H1 (cell line): Measurements from ENCODE around the gene PRR5.

Experiments used
- EZH2 ChIP-seq: fragments of 200-600 bp; sonication (generic); IDR thresholded peaks from 2 replicates; pipeline ENCODE4 v1.7.1; 2012; ENCODE audit warnings: low read depth, mild to moderate bottlenecking, moderate library complexity, low read length, inconsistent platforms; ENCODE audit not compliant: severe bottlenecking
- TEAD4 ChIP-seq: IDR thresholded peaks from 2 replicates; pipeline ENCODE4 v1.6.1; 2012; ENCODE audit warnings: low read depth, low read length, inconsistent platforms, mixed read lengths
- TF ChIP-seq, protein P1 (sequence below), 3 experiments: IDR thresholded peaks; 1 replicate in 2 of 3; 2 replicates in 1 of 3; pipeline versions ENCODE4 v1.5.1 to v1.6.1; 2011; ENCODE audit warnings: low read length in 3 of 3, mild to moderate bottlenecking in 3 of 3, inconsistent platforms in 2 of 3, low read depth in 1 of 3, moderate library complexity in 1 of 3; ENCODE audit not compliant: insufficient read depth in 1 of 3; ENCODE audit errors: control extremely low read depth in 1 of 3

DNA sequence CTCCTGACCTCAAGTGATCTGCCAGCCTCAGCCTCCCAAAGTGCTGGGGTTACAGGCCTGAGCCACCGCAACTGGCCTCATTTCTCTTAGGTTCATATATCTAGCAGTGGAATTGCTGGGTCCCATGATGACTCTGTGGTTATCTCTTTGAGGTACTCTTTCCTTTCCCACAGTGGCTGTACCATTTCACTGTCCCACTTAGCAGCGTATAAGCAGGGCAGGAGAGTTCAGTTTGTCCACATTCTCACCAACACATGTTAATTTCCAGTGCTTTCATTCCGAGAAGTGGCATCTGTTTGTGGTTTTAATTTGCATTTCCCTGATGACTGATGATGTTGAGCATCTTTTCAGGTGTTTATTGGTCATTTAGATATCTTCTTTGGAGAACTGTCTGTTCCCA is 16.4 kb downstream of the PRR5 start:
- no peak for TF ChIP-seq EZH2
- TF ChIP-seq, protein P1, sequence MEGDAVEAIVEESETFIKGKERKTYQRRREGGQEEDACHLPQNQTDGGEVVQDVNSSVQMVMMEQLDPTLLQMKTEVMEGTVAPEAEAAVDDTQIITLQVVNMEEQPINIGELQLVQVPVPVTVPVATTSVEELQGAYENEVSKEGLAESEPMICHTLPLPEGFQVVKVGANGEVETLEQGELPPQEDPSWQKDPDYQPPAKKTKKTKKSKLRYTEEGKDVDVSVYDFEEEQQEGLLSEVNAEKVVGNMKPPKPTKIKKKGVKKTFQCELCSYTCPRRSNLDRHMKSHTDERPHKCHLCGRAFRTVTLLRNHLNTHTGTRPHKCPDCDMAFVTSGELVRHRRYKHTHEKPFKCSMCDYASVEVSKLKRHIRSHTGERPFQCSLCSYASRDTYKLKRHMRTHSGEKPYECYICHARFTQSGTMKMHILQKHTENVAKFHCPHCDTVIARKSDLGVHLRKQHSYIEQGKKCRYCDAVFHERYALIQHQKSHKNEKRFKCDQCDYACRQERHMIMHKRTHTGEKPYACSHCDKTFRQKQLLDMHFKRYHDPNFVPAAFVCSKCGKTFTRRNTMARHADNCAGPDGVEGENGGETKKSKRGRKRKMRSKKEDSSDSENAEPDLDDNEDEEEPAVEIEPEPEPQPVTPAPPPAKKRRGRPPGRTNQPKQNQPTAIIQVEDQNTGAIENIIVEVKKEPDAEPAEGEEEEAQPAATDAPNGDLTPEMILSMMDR (IDR thresholded peaks at IDR 0.05; ENCODE audit: control extremely low read depth in 1 of 3, insufficient read depth in 1 of 3, low read depth in 1 of 3, low read length in 3 of 3) = no peak
- no peak for TF ChIP-seq TEAD4
